Caco-2 (cell line): ENCODE measurements around the gene SLC25A3. TPM values are rescaled to one million over a fixed set of nuclear protein-coding genes. Genes with fewer than 3 reads are reported as not detected.

ENCODE experiments used
- BruUV-seq: library from RNA; stranded (reverse); fragments of 400-500 nt; replicated peaks from 2 replicates; lab custom pipeline; 2021; lab: Mats Ljungman, UMichigan
- CTCF ChIA-PET: fragments of 300-600 bp; sonication (Branson Sonifier 250); formaldehyde crosslinking; loops from one replicate; lab custom pipeline; 2022; ENCODE audit warnings: antibody characterized with exemption; lab: Charles Lee
- POLR2A ChIA-PET: fragments of 300-600 bp; sonication (Branson Sonifier 250); formaldehyde crosslinking; loops from one replicate; lab custom pipeline; 2022; ENCODE audit warnings: antibody characterized with exemption; lab: Charles Lee
- DNase-seq, 2 experiments: peaks; one replicate each; pipeline versions ENCODE4 v3.0.0 to v3.0.0-alpha.2; 2020 to 2022
- H3K27me3 ChIP-seq: replicated peaks from 2 replicates; pipeline ENCODE4 v1.6.0; 2011; ENCODE audit warnings: low read length; ENCODE audit not compliant: control insufficient read depth, insufficient read depth
- H3K36me3 ChIP-seq: 2 replicates; pipeline ENCODE4 v1.5.1; 2011; ENCODE audit warnings: low read length; ENCODE audit not compliant: control insufficient read depth, insufficient read depth
- H3K4me1 ChIP-seq: fragments of 250-450 bp; sonication (Bioruptor Pico); 2 replicates; pipeline ENCODE4 v1.5.1; 2020; ENCODE audit warnings: mild to moderate bottlenecking
- H3K4me3 ChIP-seq: 2 replicates; pipeline ENCODE4 v1.5.1; 2011; ENCODE audit warnings: low read depth, mild to moderate bottlenecking, control low read depth, low read length
- H3K9me3 ChIP-seq: fragments of 250-450 bp; sonication (Bioruptor Pico); 2 replicates; pipeline ENCODE4 v1.5.1; 2020; ENCODE audit warnings: mild to moderate bottlenecking, moderate library complexity
- H3K27ac Mint-ChIP-seq: one replicate; pipeline ENCODE4 v1.8.0; 2022; ENCODE audit warnings: mixed read lengths; ENCODE audit not compliant: unreplicated experiment
- H3K27me3 Mint-ChIP-seq: one replicate; pipeline ENCODE4 v1.8.0; 2022; ENCODE audit warnings: mixed read lengths; ENCODE audit not compliant: insufficient read depth, unreplicated experiment
- H3K36me3 Mint-ChIP-seq: one replicate; pipeline ENCODE4 v1.8.0; 2022; ENCODE audit warnings: mild to moderate bottlenecking, mixed read lengths; ENCODE audit not compliant: insufficient read depth, unreplicated experiment
- H3K4me1 Mint-ChIP-seq: one replicate; pipeline ENCODE4 v1.8.0; 2022; ENCODE audit warnings: low read depth, mixed read lengths; ENCODE audit not compliant: unreplicated experiment
- H3K4me3 Mint-ChIP-seq: one replicate; pipeline ENCODE4 v1.8.0; 2022; ENCODE audit warnings: mild to moderate bottlenecking, moderate library complexity, mixed read lengths; ENCODE audit not compliant: unreplicated experiment
- H3K9me3 Mint-ChIP-seq: one replicate; pipeline ENCODE4 v1.8.0; 2022; ENCODE audit warnings: mixed read lengths; ENCODE audit not compliant: unreplicated experiment
- intact Hi-C: fragments of 100-400 bp; cut with micrococcal nuclease; formaldehyde crosslinking; loops from one replicate; pipeline ENCODE4 v1.10.0; 2022; ENCODE audit not compliant: unreplicated experiment
- total RNA-seq: library from RNA; stranded (reverse); gene quantifications from 2 replicates; pipeline ENCODE4 v1.2.3, GENCODE V29; 2022
- TF ChIP-seq, protein P1 (sequence below), 2 experiments: fragments of 200-600 bp in 1 of 2; IDR thresholded peaks; 1 replicate in 1 of 2; 2 replicates in 1 of 2; pipeline versions ENCODE4 v1.5.1 to v1.8.0; 2011 to 2022; ENCODE audit warnings: antibody characterized with exemption in 1 of 2, control low read depth in 1 of 2, inconsistent platforms in 1 of 2, low read depth in 1 of 2, low read length in 1 of 2, mild to moderate bottlenecking in 1 of 2, moderate library complexity in 1 of 2; ENCODE audit not compliant: insufficient read depth in 1 of 2, severe bottlenecking in 1 of 2, unreplicated experiment in 1 of 2

SLC25A3 gene
- total RNA-seq, 1 experiment from 2014 or later: 888 TPM

DNA sequence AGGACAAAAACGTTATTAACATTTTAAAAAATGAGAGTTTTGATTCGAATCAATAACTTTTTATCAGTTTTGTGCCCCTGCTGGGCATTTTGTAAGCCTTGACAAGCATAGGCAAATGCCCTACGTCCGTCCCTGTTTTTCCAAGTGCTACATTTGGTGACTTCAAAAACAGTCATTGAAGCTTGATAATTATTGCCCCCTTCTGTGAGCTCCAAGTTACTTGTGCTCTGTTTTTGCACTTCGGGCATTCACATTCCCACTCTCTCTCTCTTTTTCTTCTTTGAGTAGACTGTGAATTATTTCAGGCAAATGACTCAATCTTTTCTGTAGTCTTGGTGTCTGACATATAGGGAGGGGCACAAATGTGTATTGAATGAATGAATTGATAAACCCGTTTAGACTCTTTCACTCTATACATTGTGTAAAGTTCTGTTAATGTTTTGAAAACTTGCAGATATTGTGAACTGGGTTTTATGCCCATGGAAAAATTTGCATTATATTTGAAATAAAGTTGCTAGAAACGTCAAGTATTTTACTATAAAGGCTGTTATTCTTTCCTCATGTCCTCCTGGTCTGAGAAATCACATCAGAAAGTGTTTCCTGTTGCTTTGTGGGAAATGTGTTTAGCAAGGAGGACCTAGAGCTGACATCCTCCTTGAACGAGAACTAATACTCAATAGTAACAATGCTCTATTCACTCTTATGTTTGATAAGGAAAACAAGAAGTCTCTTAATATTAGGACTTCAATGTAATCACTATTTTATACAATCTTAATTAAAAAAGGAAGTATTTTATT, 53.0 kb downstream of the SLC25A3 start:
- H3K27ac Mint-ChIP-seq: peak overlapping the region; percentile 75
- H3K36me3 Mint-ChIP-seq: peaks cover 28% of the 10 kb centered on the region
- Histone ChIP-seq H3K9me3 (no peaks in the 10 kb centered on the region), H3K4me3 (peak overlapping the region; percentile 95), H3K4me1 (peaks cover 4% of the 10 kb centered on the region; the same call in 1 of the 2 replicates), H3K27me3 (no peaks in the 10 kb centered on the region), H3K36me3 (no peaks in the 10 kb centered on the region)
- no peaks in the 10 kb centered on the region for H3K27me3 Mint-ChIP-seq
- H3K4me3 Mint-ChIP-seq: peak overlapping the region; percentile 86
- TF ChIP-seq, protein P1, sequence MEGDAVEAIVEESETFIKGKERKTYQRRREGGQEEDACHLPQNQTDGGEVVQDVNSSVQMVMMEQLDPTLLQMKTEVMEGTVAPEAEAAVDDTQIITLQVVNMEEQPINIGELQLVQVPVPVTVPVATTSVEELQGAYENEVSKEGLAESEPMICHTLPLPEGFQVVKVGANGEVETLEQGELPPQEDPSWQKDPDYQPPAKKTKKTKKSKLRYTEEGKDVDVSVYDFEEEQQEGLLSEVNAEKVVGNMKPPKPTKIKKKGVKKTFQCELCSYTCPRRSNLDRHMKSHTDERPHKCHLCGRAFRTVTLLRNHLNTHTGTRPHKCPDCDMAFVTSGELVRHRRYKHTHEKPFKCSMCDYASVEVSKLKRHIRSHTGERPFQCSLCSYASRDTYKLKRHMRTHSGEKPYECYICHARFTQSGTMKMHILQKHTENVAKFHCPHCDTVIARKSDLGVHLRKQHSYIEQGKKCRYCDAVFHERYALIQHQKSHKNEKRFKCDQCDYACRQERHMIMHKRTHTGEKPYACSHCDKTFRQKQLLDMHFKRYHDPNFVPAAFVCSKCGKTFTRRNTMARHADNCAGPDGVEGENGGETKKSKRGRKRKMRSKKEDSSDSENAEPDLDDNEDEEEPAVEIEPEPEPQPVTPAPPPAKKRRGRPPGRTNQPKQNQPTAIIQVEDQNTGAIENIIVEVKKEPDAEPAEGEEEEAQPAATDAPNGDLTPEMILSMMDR (IDR thresholded peaks at IDR 0.05; ENCODE audit: insufficient read depth in 1 of 2, low read depth in 1 of 2, low read length in 1 of 2, severe bottlenecking in 1 of 2, unreplicated experiment in 1 of 2): peak in 1 of 2 experiments; percentile 5
- DNase-seq: peak in 1 of 2 experiments; percentile 7
- H3K4me1 Mint-ChIP-seq: peaks cover 7% of the 10 kb centered on the region
- CTCF ChIA-PET: interaction anchor here (0.7 kb wide), 1 partner anchor 80 kb away, joined by 3 read pairs; no protein-coding TSS in a partner anchor
- no peaks in the 10 kb centered on the region for H3K9me3 Mint-ChIP-seq
- POLR2A ChIA-PET: no interaction called here
- BruUV-seq: no TSS peak
- intact Hi-C loops: no loop called here

DNA sequence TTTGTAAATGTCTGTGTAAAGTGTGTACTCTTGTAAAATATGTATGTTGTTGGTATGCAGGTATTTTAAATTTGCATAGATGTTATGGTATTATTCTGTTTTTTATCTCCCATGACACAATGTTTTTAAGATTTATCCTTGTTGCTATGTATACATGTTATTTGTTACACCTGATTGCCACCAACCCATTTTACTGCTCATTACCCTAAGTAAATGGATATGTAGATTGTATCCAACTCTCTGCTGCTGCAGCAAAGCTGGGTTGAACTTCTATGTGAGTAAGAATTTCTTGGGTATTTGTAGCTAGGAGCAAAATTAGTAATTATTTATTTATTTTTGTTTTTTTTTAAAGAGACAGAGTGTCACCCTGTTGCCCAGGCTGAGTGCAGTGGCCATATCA, 57.8 kb downstream of the SLC25A3 start:
- Mint-ChIP-seq H3K27me3 (no peaks in the 10 kb centered on the region), H3K4me1 (peaks cover 4% of the 10 kb centered on the region), H3K36me3 (peaks cover 19% of the 10 kb centered on the region), H3K27ac (no peak overlapping the region), H3K9me3 (no peaks in the 10 kb centered on the region), H3K4me3 (no peak overlapping the region)
- H3K4me1 ChIP-seq: peaks cover 6% of the 10 kb centered on the region; the same call in 1 of the 2 replicates
- no peak for DNase-seq
- intact Hi-C loops: loop anchor here (5.0 kb wide), 1 partner anchor 119 kb away; no protein-coding TSS in a partner anchor
- no peaks in the 10 kb centered on the region for H3K9me3 ChIP-seq
- CTCF ChIA-PET: interaction anchor here (0.6 to 1.0 kb wide), 2 partner anchors 85 to 235 kb away, joined by 3 read pairs; no protein-coding TSS in a partner anchor
- POLR2A ChIA-PET: no interaction called here
- H3K36me3 ChIP-seq: no peaks in the 10 kb centered on the region
- TF ChIP-seq, protein P1 (IDR thresholded peaks at IDR 0.05; ENCODE audit: insufficient read depth in 1 of 2, low read depth in 1 of 2, low read length in 1 of 2, severe bottlenecking in 1 of 2, unreplicated experiment in 1 of 2): no peak
- BruUV-seq: no TSS peak
- no peak overlapping the region for H3K4me3 ChIP-seq
- no peaks in the 10 kb centered on the region for H3K27me3 ChIP-seq

DNA sequence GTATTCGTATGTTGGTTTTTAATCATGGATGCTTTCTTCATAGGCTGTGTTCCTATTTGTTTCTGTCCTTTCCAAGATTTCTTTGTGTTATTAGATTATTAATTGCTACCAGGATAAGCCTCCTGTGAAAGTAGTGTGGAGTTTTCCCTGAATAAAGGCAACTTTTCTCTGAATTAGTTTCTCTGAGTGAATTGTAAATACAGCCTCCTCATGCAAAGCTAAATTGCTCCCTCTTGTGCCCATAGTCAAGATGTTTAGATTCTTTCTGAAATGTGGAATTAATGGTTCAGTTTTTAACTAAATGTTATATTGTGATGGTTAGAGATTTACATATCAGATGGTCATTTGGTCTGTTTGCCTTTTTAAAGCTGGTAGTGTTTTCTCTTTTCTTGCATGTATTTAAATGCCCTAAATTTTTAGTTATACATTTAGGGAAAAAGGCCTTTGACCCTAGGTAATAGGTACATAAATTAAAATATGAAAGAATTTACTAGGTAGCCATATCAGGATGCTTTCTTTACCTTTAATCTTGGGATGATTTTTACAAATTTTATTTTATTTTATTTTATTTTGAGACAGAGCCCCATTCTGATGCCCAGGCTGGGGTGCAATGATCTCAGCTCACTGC, 60.5 kb downstream of the SLC25A3 start:
- POLR2A ChIA-PET: no interaction called here
- CTCF ChIA-PET: interaction anchor here (1.8 kb wide), 1 partner anchor 87 kb away, joined by 6 read pairs; no protein-coding TSS in a partner anchor
- Histone ChIP-seq H3K36me3 (no peaks in the 10 kb centered on the region), H3K4me3 (no peak overlapping the region), H3K9me3 (no peaks in the 10 kb centered on the region), H3K27me3 (no peaks in the 10 kb centered on the region), H3K4me1 (0 out of 2 replicates have a peak, but pooled peaks cover 5% of the 10 kb centered on the region)
- Mint-ChIP-seq H3K4me3 (no peak overlapping the region), H3K9me3 (no peaks in the 10 kb centered on the region), H3K4me1 (peaks cover 7% of the 10 kb centered on the region), H3K36me3 (peaks cover 14% of the 10 kb centered on the region), H3K27ac (no peak overlapping the region), H3K27me3 (no peaks in the 10 kb centered on the region)
- BruUV-seq: no TSS peak
- intact Hi-C loops: loop anchor here (1.0 to 5.0 kb wide), 6 partner anchors 48 to 237 kb away; no protein-coding TSS in a partner anchor
- peak in 1 of 2 experiments; percentile 46 for DNase-seq
- TF ChIP-seq, protein P1 (IDR thresholded peaks at IDR 0.05; ENCODE audit: insufficient read depth in 1 of 2, low read depth in 1 of 2, low read length in 1 of 2, severe bottlenecking in 1 of 2, unreplicated experiment in 1 of 2): peak; percentile 61 to 70
